Memory B cell (primary cell): Measurements from ENCODE around the gene SLC6A19.

Experiments
- ATAC-seq: fragments of 150-1000 bp; cut with Tn5 transposase; 2 replicates; pipeline ENCODE4 v1.10.0; 2021; ENCODE audit warnings: low read depth, mild to moderate bottlenecking, moderate library complexity
- DNase-seq, 2 donors: peaks; one replicate each; pipeline ENCODE4 v3.0.0; 2022; ENCODE audit warnings: low spot score in 2 of 2
- H3K27ac Mint-ChIP-seq: one replicate; pipeline ENCODE4 v1.8.0; 2022; ENCODE audit warnings: mild to moderate bottlenecking, moderate library complexity, mixed read lengths
- H3K27me3 Mint-ChIP-seq: one replicate; pipeline ENCODE4 v1.8.0; 2022; ENCODE audit warnings: mixed read lengths
- H3K36me3 Mint-ChIP-seq: one replicate; pipeline ENCODE4 v1.8.0; 2022; ENCODE audit warnings: mild to moderate bottlenecking, mixed read lengths
- H3K4me1 Mint-ChIP-seq: one replicate; pipeline ENCODE4 v1.8.0; 2022; ENCODE audit warnings: mixed read lengths
- H3K4me3 Mint-ChIP-seq: one replicate; pipeline ENCODE4 v1.8.0; 2022; ENCODE audit warnings: mild to moderate bottlenecking, moderate library complexity, mixed read lengths
- H3K9me3 Mint-ChIP-seq: one replicate; pipeline ENCODE4 v1.8.0; 2022; ENCODE audit warnings: mixed read lengths

The SLC6A19 gene

GRCh38 chr5:1161833-1162229 is 39.6 kb upstream of the SLC6A19 start:
- Mint-ChIP-seq H3K4me1 (peaks cover 25% of the 10 kb centered on the region), H3K27ac (no peak overlapping the region), H3K4me3 (no peak overlapping the region), H3K36me3 (peaks cover 11% of the 10 kb centered on the region), H3K27me3 (peaks cover 22% of the 10 kb centered on the region), H3K9me3 (peaks cover 8% of the 10 kb centered on the region)
- ATAC-seq (no peak), DNase-seq (no peak)

- Mint-ChIP-seq H3K36me3 (peaks cover 8% of the 10 kb centered on the region), H3K27me3 (peaks cover 22% of the 10 kb centered on the region), H3K4me3 (no peak overlapping the region), H3K4me1 (peaks cover 22% of the 10 kb centered on the region), H3K9me3 (peaks cover 6% of the 10 kb centered on the region), H3K27ac (no peak overlapping the region)
- DNase-seq (no peak), ATAC-seq (no peak)
Measured at GRCh38 chr5:1162276-1162675, 39.1 kb upstream of the SLC6A19 start.

GRCh38 chr5:1162751-1163150 is 38.6 kb upstream of the SLC6A19 start:
- Mint-ChIP-seq H3K4me1 (peaks cover 20% of the 10 kb centered on the region), H3K27me3 (peaks cover 17% of the 10 kb centered on the region), H3K4me3 (no peak overlapping the region), H3K27ac (no peak overlapping the region), H3K9me3 (peaks cover under 1% of the 10 kb centered on the region), H3K36me3 (peaks cover 3% of the 10 kb centered on the region)
- DNase-seq (no peak), ATAC-seq (peak; percentile 50)

GRCh38 chr5:1163366-1163765 is 38.0 kb upstream of the SLC6A19 start:
- Mint-ChIP-seq H3K27ac (no peak overlapping the region), H3K36me3 (peaks cover 3% of the 10 kb centered on the region), H3K9me3 (no peaks in the 10 kb centered on the region), H3K27me3 (peaks cover 19% of the 10 kb centered on the region), H3K4me1 (peaks cover 24% of the 10 kb centered on the region), H3K4me3 (no peak overlapping the region)
- ATAC-seq: no peak
- DNase-seq: no peak

GRCh38 chr5:1163879-1164278 is 37.5 kb upstream of the SLC6A19 start:
- Mint-ChIP-seq H3K9me3 (no peaks in the 10 kb centered on the region), H3K4me3 (no peak overlapping the region), H3K27me3 (peaks cover 19% of the 10 kb centered on the region), H3K27ac (no peak overlapping the region), H3K4me1 (peaks cover 24% of the 10 kb centered on the region), H3K36me3 (peaks cover 3% of the 10 kb centered on the region)
- no peak for ATAC-seq
- no peak for DNase-seq

GRCh38 chr5:1164696-1165630 is 36.4 kb upstream of the SLC6A19 start:
- no peaks in the 10 kb centered on the region for H3K9me3 Mint-ChIP-seq
- H3K4me1 Mint-ChIP-seq: peaks cover 22% of the 10 kb centered on the region
- DNase-seq (no peak), ATAC-seq (no peak)
- H3K4me3 Mint-ChIP-seq: no peak overlapping the region
- H3K27ac Mint-ChIP-seq: no peak overlapping the region
- peaks cover 2% of the 10 kb centered on the region for H3K36me3 Mint-ChIP-seq
- peaks cover 18% of the 10 kb centered on the region for H3K27me3 Mint-ChIP-seq

GRCh38 chr5:1165864-1166263 is 35.5 kb upstream of the SLC6A19 start:
- Mint-ChIP-seq H3K27ac (no peak overlapping the region), H3K36me3 (no peaks in the 10 kb centered on the region), H3K9me3 (no peaks in the 10 kb centered on the region), H3K4me3 (no peak overlapping the region), H3K4me1 (peaks cover 19% of the 10 kb centered on the region), H3K27me3 (peaks cover 16% of the 10 kb centered on the region)
- no peak for ATAC-seq
- DNase-seq: no peak

GRCh38 chr5:1166370-1166769 is 35.0 kb upstream of the SLC6A19 start:
- Mint-ChIP-seq H3K27me3 (peaks cover 18% of the 10 kb centered on the region), H3K4me1 (peaks cover 19% of the 10 kb centered on the region), H3K9me3 (no peaks in the 10 kb centered on the region), H3K27ac (no peak overlapping the region), H3K4me3 (no peak overlapping the region), H3K36me3 (no peaks in the 10 kb centered on the region)
- ATAC-seq: no peak
- DNase-seq: no peak

GRCh38 chr5:1167361-1167727 is 34.1 kb upstream of the SLC6A19 start:
- H3K27ac Mint-ChIP-seq: no peak overlapping the region
- no peaks in the 10 kb centered on the region for H3K9me3 Mint-ChIP-seq
- H3K4me1 Mint-ChIP-seq: peaks cover 19% of the 10 kb centered on the region
- no peak for DNase-seq
- peak overlapping the region; percentile 82 for H3K4me3 Mint-ChIP-seq
- H3K27me3 Mint-ChIP-seq: peaks cover 21% of the 10 kb centered on the region
- H3K36me3 Mint-ChIP-seq: no peaks in the 10 kb centered on the region
- ATAC-seq: peak; percentile 15

GRCh38 chr5:1167728-1168709 is 33.4 kb upstream of the SLC6A19 start:
- H3K27me3 Mint-ChIP-seq: peaks cover 21% of the 10 kb centered on the region
- no peaks in the 10 kb centered on the region for H3K36me3 Mint-ChIP-seq
- DNase-seq: peak; percentile 70 to 71
- H3K9me3 Mint-ChIP-seq: no peaks in the 10 kb centered on the region
- H3K27ac Mint-ChIP-seq: no peak overlapping the region
- peaks cover 17% of the 10 kb centered on the region for H3K4me1 Mint-ChIP-seq
- peak; percentile 83 for ATAC-seq
- H3K4me3 Mint-ChIP-seq: peak overlapping the region; percentile 82

- no peak overlapping the region for H3K27ac Mint-ChIP-seq
- H3K36me3 Mint-ChIP-seq: no peaks in the 10 kb centered on the region
- no peaks in the 10 kb centered on the region for H3K9me3 Mint-ChIP-seq
- peaks cover 17% of the 10 kb centered on the region for H3K4me1 Mint-ChIP-seq
- DNase-seq (no peak), ATAC-seq (no peak)
- peaks cover 22% of the 10 kb centered on the region for H3K27me3 Mint-ChIP-seq
- H3K4me3 Mint-ChIP-seq: no peak overlapping the region
Measured at GRCh38 chr5:1168796-1169195, 32.6 kb upstream of the SLC6A19 start.

GRCh38 chr5:1169211-1170115 is 31.9 kb upstream of the SLC6A19 start:
- H3K27ac Mint-ChIP-seq: no peak overlapping the region
- no peaks in the 10 kb centered on the region for H3K9me3 Mint-ChIP-seq
- ATAC-seq: no peak
- H3K27me3 Mint-ChIP-seq: peaks cover 20% of the 10 kb centered on the region
- H3K4me1 Mint-ChIP-seq: peaks cover 14% of the 10 kb centered on the region
- H3K36me3 Mint-ChIP-seq: no peaks in the 10 kb centered on the region
- DNase-seq: no peak
- H3K4me3 Mint-ChIP-seq: no peak overlapping the region

- DNase-seq (no peak), ATAC-seq (no peak)
- Mint-ChIP-seq H3K4me3 (no peak overlapping the region), H3K9me3 (no peaks in the 10 kb centered on the region), H3K27me3 (peaks cover 12% of the 10 kb centered on the region), H3K27ac (no peak overlapping the region), H3K4me1 (peaks cover 8% of the 10 kb centered on the region), H3K36me3 (no peaks in the 10 kb centered on the region)
Measured at GRCh38 chr5:1171340-1171941, 30.0 kb upstream of the SLC6A19 start.
